ENCODE data around the gene MNT. TPM values are rescaled to one million over a fixed set of nuclear protein-coding genes. Genes with fewer than 3 reads are reported as not detected.

Gene MNT
- total and polyA plus RNA-seq, 2 experiments from 2014 or later: 5.7 to 6.4 TPM

- Histone ChIP-seq H3K4me1 (ENCODE audit: insufficient read depth) (no peaks in the 10 kb centered on the region; the same call in 1 of the 2 replicates), H3K27me3 (ENCODE audit: insufficient read depth) (no peaks in the 10 kb centered on the region), H3K4me2 (no peak overlapping the region), H3K4me3 (no peak overlapping the region), H3K79me2 (replicated peaks; ENCODE audit: insufficient read depth) (no peaks in the 10 kb centered on the region), H3K27ac (ENCODE audit: low read depth) (no peak overlapping the region), H2AFZ (no peak overlapping the region), H3K9me2 (ENCODE audit: insufficient read depth) (no peaks in the 10 kb centered on the region), H3K36me3 (ENCODE audit: insufficient read depth) (no peaks in the 10 kb centered on the region), H3F3A (replicated peaks; ENCODE audit: low read depth) (0 out of 2 replicates have a peak, but pooled peaks cover 3% of the 10 kb centered on the region), H4K20me1 (replicated peaks; ENCODE audit: insufficient read depth) (no peaks in the 10 kb centered on the region; the same call in 1 of the 2 replicates)
- TF ChIP-seq EZH2phosphoT487 (IDR thresholded peaks at IDR 0.05; ENCODE audit: unreplicated experiment): no peak
- TF ChIP-seq, protein P1, sequence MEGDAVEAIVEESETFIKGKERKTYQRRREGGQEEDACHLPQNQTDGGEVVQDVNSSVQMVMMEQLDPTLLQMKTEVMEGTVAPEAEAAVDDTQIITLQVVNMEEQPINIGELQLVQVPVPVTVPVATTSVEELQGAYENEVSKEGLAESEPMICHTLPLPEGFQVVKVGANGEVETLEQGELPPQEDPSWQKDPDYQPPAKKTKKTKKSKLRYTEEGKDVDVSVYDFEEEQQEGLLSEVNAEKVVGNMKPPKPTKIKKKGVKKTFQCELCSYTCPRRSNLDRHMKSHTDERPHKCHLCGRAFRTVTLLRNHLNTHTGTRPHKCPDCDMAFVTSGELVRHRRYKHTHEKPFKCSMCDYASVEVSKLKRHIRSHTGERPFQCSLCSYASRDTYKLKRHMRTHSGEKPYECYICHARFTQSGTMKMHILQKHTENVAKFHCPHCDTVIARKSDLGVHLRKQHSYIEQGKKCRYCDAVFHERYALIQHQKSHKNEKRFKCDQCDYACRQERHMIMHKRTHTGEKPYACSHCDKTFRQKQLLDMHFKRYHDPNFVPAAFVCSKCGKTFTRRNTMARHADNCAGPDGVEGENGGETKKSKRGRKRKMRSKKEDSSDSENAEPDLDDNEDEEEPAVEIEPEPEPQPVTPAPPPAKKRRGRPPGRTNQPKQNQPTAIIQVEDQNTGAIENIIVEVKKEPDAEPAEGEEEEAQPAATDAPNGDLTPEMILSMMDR (conservative IDR thresholded peaks at IDR 0.05; ENCODE audit: low read depth in 2 of 2): peak; percentile 59 to 82
- 0 out of 3 replicates have a peak, but pooled peaks cover 3% of the 10 kb centered on the region for H3K36me3 Mint-ChIP-seq (ENCODE audit: low read depth)
- peaks cover 17% of the 10 kb centered on the region for H3K4me1 Mint-ChIP-seq
- H3K27me3 Mint-ChIP-seq (ENCODE audit: insufficient read depth, low read depth, poor library complexity): peaks cover 18% of the 10 kb centered on the region
- H3K9me3 Mint-ChIP-seq: no peaks in the 10 kb centered on the region
- no peak overlapping the region for H3K4me3 Mint-ChIP-seq
- ATAC-seq (peak; percentile 68), DNase-seq (ENCODE audit: low spot score) (peak; percentile 74)
- no peak overlapping the region; the same call in 1 of the 2 replicates for H3K27ac Mint-ChIP-seq
Observed at GRCh38 chr17:2366747-2367494, 33.9 kb downstream of the MNT start.

DNA sequence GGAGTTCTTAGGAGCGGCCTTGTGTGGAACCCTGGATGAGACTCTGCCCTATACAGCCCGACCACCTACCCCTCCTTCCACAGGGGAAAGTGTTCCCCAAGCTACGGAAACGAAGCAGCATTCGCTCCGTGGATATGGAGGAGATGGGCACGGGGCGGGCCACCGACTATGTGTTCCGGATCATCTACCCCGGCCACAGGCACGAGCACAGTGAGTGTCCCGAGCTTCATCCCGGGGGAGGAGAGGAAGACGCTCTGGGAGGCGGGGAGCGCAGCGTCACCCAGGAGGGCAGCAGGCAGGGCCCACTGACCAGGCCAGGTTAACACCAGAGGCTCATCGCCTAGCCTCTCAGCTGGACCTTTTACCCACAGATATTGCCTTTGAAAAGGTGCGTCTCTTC, 35.7 kb downstream of the MNT start:
- Mint-ChIP-seq H3K27ac (no peak overlapping the region), H3K4me3 (no peak overlapping the region), H3K4me1 (peaks cover 14% of the 10 kb centered on the region), H3K36me3 (ENCODE audit: low read depth) (no peaks in the 10 kb centered on the region), H3K27me3 (ENCODE audit: insufficient read depth, low read depth, poor library complexity) (peaks cover 15% of the 10 kb centered on the region), H3K9me3 (no peaks in the 10 kb centered on the region)
- Histone ChIP-seq H3K79me2 (replicated peaks; ENCODE audit: insufficient read depth) (no peaks in the 10 kb centered on the region), H3K4me1 (ENCODE audit: insufficient read depth) (no peaks in the 10 kb centered on the region; the same call in 1 of the 2 replicates), H2AFZ (no peak overlapping the region), H3K36me3 (ENCODE audit: insufficient read depth) (no peaks in the 10 kb centered on the region), H3K27me3 (ENCODE audit: insufficient read depth) (no peaks in the 10 kb centered on the region), H3K4me3 (no peak overlapping the region), H3K4me2 (no peak overlapping the region), H4K20me1 (replicated peaks; ENCODE audit: insufficient read depth) (no peaks in the 10 kb centered on the region; the same call in 1 of the 2 replicates), H3K9me2 (ENCODE audit: insufficient read depth) (no peaks in the 10 kb centered on the region), H3K27ac (ENCODE audit: low read depth) (no peak overlapping the region), H3F3A (replicated peaks; ENCODE audit: low read depth) (no peaks in the 10 kb centered on the region)
- DNase-seq (ENCODE audit: low spot score) (no peak), ATAC-seq (no peak)
- TF ChIP-seq JUNB (IDR thresholded peaks at IDR 0.05; ENCODE audit: unreplicated experiment): no peak
- TF ChIP-seq ZNF462 (CRISPR knock-in tag; IDR thresholded peaks at IDR 0.05): no peak
- TF ChIP-seq EZH2phosphoT487 (IDR thresholded peaks at IDR 0.05; ENCODE audit: unreplicated experiment): no peak
- TF ChIP-seq ZNF114 (CRISPR knock-in tag; IDR thresholded peaks at IDR 0.05): no peak
- TF ChIP-seq ZNF331 (CRISPR knock-in tag; IDR thresholded peaks at IDR 0.05; ENCODE audit: low read depth): no peak
- TF ChIP-seq POLR2AphosphoS5 (IDR thresholded peaks at IDR 0.05; ENCODE audit: low read depth): no peak
- no peak for TF ChIP-seq CREB1 (CRISPR knock-in tag; IDR thresholded peaks at IDR 0.05; ENCODE audit: low read depth)
- TF ChIP-seq STAT1 (IDR thresholded peaks at IDR 0.05; ENCODE audit: unreplicated experiment): no peak
- TF ChIP-seq, protein P2, sequence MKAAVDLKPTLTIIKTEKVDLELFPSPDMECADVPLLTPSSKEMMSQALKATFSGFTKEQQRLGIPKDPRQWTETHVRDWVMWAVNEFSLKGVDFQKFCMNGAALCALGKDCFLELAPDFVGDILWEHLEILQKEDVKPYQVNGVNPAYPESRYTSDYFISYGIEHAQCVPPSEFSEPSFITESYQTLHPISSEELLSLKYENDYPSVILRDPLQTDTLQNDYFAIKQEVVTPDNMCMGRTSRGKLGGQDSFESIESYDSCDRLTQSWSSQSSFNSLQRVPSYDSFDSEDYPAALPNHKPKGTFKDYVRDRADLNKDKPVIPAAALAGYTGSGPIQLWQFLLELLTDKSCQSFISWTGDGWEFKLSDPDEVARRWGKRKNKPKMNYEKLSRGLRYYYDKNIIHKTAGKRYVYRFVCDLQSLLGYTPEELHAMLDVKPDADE (IDR thresholded peaks at IDR 0.05): no peak
- TF ChIP-seq EZH2 (IDR thresholded peaks at IDR 0.05; ENCODE audit: low read depth, unreplicated experiment): no peak
